D721Med (cell line): Measurements from ENCODE around the gene CHST10.
A peak's percentile ranks its signal among the peaks of the same experiment; 100 is the strongest.
"Not testable (repeated sequence)": the region's sequence is repeated elsewhere in the genome, so short reads cannot be mapped to it uniquely, and the experiment has no call there.

Experiments
- DNase-seq: peaks from one replicate; pipeline ENCODE4 v3.0.0; 2011; ENCODE audit warnings: low spot score; ENCODE audit not compliant: insufficient read length
- FAIRE-seq: peaks from 2 replicates; lab custom pipeline; 2011; peaks lifted over from hg19 to GRCh38; lab: Jason Lieb, UNC
- CTCF ChIP-seq: IDR thresholded peaks from 2 replicates; pipeline ENCODE4 v1.5.1; 2012; ENCODE audit warnings: mild to moderate bottlenecking, control low read depth; ENCODE audit not compliant: insufficient read depth; ENCODE audit errors: missing control alignments

CHST10 gene

DNA sequence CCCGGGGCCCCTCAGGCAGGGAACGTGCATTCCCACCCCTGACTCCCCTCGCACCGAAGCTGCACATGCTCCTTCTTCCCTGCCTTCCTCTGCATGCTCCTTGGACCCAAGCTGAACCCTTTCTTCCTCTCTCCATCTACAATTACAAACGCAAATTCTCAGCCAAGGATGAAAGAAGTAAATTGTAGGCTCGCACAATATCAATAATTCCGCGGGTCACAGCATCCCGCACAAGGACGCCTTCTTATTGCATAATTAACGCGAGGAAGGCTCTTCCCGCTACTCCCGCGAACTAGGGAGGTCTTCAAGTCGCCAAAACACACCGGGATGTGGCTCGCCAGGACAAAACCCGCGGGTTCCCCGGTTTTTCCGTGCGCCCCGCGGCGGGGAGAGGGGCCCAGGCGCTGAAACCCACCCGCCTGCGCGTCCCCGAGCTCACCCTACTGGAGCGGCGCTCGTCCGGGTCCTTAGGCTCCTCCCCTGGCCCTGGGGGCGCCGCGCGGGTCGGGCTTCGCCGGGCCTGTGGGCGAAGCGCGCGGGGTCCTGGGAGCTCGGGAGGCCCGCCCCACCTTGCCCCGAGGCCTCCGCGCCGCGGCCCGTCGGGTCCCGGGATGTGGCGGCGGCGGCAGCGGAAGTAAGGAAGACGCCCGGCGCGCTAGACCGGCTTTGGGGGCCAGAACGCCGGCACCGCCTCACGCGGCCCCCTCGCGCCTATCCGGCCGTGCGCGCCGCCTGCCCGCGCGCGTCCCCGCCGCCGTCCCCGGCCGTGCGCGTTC lies at the start of gene CHST10:
TSS of gene CHST10 (minus strand) at position 734 of the 776 bp plus-strand sequence. CDS start 10,993 bp downstream, outside the sequence.
- no peak for TF ChIP-seq CTCF
- DNase-seq (peak; percentile 71), FAIRE-seq (no peak)

- TF ChIP-seq CTCF, result no peak
- DNase-seq, result no peak
- FAIRE-seq, result no peak
These were observed 43.5 kb upstream of the CHST10 start for GRCh38 chr2:100460904-100461530.

DNA sequence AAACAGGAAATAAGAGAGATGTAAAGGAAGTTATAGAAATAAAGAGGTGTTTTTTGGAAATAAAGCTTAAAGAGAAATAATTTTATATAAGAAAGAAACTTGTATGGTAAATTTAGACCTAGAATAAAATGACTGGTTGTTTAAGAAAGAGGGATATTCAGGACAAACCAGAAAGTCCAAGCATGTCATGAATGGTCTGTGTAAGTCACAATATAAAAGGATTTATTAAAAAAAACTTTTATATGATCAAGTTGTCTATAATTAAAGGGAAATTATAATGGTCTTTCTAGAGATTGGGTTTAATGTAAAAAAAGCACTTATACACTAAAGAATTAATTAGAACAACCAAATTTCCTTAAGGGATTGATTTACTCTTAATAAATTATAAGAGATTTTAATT lies 38.9 kb upstream of the CHST10 start:
- FAIRE-seq, DNase-seq: not testable (repeated sequence)

DNA sequence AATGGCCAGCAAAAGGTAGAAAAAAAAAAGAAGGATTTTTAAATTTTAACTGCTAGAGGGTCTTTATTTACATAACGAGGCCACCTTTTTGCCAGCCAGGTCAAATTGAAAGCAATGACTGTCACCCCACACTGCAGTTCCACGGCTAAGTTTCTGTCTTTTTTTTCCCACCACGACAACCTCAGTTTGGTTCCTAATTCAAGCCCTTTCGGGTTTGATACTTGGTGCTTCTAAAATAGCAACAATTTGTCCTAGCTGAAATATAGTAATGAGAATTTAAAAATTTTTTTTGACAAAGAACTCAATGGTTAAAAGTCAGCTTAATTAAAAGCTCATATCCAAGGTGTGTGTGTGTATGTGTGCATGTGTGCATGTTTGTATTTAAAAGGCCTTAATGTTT lies 36.4 kb upstream of the CHST10 start:
- no peak for TF ChIP-seq CTCF
- FAIRE-seq, result no peak
- DNase-seq, result no peak

- FAIRE-seq (no peak), DNase-seq (no peak)
- no peak for TF ChIP-seq CTCF
These were observed 34.3 kb upstream of the CHST10 start for GRCh38 chr2:100451734-100452133.

DNA sequence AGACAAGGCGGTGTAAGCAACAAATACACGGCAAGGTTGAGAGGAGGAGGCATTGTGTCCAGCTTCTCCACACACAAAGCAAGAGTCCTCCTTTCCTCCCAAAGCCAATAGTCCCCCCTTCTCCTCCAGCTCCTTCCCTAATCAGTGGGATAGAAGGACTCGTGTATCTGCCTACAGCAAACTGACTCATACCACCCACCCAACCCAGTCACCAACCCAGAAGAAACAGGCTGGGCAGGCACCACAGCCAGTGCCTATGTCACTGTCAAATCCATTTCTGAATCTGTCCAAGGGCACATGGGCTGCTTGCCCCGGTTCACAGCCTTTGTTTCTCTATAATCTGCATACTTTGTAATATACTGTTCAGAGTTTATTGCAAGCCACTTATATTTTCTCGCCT lies 33.6 kb upstream of the CHST10 start:
- DNase-seq, result no peak
- FAIRE-seq, result no peak
- TF ChIP-seq CTCF, result no peak

GRCh38 chr2:100446696-100447095 lies 29.2 kb upstream of the CHST10 start:
- FAIRE-seq (no peak), DNase-seq (no peak)
- no peak for TF ChIP-seq CTCF
